ENCODE results near the gene MAP3K6.

The MAP3K6 gene

DNA sequence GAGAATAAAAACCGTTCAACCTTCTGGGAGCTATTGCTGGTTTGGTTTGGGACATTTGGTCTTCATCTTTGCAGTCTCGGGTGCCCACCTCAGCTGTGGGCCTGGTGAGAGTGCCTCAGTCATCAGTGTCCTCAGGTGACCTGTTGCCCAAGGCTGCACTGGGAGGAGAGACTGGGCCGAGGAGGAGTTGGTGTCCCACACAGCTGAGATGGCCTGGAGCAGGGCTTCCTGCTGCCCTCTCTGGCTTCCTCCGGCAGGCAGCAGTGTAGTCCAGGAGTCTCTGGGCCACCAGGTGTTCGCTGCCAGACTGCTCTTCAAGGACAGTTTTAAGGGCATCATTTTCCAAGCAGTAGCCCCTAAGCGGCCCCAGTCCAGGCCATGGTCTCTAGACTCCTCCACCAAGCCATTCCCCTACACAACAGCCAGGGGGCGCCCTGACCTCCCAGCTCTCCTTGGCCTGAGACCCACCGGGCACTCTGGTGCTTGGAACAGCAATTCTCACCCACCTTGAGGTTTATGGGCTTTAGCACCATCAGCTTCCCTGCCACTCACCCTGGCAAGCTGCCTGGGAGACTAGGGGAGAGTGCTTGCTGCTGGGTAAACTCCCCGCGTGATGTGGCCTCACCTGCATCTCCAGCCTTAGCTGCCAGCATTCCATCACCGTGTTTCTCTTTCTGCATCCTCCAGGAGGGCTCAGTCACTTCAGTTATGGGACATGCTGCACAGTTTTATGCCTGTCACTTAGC lies 34.1 kb downstream of the MAP3K6 start:
- ChIA-PET CTCF (interaction anchor here (0.7 to 6.4 kb wide), 31 partner anchors 9 to 330 kb away, joined by 3 to 89 read pairs (median 8); partner anchors contain the start of genes AHDC1, GPR3, MAP3K6 and SYTL1), POLR2A (interaction anchor here (1.2 to 1.7 kb wide), 3 partner anchors 10 to 17 kb away, joined by 3 to 6 read pairs (median 3); no protein-coding TSS in a partner anchor)
- TF ChIP-seq, protein P1, sequence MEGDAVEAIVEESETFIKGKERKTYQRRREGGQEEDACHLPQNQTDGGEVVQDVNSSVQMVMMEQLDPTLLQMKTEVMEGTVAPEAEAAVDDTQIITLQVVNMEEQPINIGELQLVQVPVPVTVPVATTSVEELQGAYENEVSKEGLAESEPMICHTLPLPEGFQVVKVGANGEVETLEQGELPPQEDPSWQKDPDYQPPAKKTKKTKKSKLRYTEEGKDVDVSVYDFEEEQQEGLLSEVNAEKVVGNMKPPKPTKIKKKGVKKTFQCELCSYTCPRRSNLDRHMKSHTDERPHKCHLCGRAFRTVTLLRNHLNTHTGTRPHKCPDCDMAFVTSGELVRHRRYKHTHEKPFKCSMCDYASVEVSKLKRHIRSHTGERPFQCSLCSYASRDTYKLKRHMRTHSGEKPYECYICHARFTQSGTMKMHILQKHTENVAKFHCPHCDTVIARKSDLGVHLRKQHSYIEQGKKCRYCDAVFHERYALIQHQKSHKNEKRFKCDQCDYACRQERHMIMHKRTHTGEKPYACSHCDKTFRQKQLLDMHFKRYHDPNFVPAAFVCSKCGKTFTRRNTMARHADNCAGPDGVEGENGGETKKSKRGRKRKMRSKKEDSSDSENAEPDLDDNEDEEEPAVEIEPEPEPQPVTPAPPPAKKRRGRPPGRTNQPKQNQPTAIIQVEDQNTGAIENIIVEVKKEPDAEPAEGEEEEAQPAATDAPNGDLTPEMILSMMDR (IDR thresholded peaks at IDR 0.05; ENCODE audit: insufficient read depth, low read length, missing control alignments) = peak; percentile 85
- DNase-seq (ENCODE audit: low read depth, low spot score) = no peak
- no peak overlapping the region for H3K4me3 ChIP-seq (ENCODE audit: low read depth, low read length)

DNA sequence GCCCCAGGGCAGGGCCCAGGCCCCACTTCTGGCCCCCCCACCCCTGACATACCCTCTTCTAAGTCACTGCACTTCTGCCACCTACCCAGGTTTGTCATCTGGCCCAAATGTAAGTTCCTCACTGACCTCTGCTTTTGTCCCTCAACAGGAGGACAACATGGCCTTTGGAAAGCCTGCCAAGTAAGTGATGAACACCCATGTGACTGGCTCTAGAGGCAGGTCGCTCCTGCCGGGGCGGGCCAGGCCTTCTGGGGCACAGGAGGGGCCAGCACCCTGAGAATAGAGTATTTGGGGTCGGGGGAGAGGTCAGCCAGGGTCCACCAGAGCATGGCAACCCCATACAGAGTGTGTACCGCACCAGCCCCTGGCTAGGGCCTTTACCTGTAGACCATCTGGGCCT lies 34.8 kb downstream of the MAP3K6 start:
- no peak overlapping the region for H3K4me3 ChIP-seq (ENCODE audit: low read depth, low read length)
- DNase-seq (ENCODE audit: low read depth, low spot score) = no peak
- POLR2A ChIA-PET = interaction anchor here (1.2 to 1.7 kb wide), 3 partner anchors 9 to 17 kb away, joined by 3 to 6 read pairs (median 3); no protein-coding TSS in a partner anchor
- CTCF ChIA-PET = interaction anchor here (0.9 to 6.4 kb wide), 23 partner anchors 8 to 289 kb away, joined by 3 to 89 read pairs (median 12); partner anchors contain the start of genes AHDC1, GPR3, MAP3K6 and SYTL1
- TF ChIP-seq, protein P1 (IDR thresholded peaks at IDR 0.05; ENCODE audit: insufficient read depth, low read length, missing control alignments) = no peak

DNA sequence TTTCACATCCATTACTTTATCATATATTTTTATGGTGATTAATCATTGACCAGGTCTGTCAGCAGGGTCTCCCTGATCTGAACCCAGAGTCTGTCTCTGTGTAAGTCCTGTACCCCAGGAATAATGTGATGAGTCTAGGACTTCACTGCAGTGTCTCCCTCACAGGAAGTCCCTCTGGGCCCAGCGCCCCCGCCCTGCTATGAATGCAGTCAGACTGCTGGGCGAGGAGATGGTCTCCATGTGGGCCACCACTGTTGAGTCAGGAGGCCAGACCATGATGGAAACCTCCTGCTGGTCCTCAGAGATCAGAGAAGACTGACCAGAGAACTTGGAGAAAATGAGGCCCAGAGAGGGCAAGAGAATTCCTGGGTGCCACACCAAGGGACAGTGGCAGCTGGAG lies 35.3 kb downstream of the MAP3K6 start:
- no peak overlapping the region for H3K4me3 ChIP-seq (ENCODE audit: low read depth, low read length)
- CTCF ChIA-PET = interaction anchor here (2.4 to 6.4 kb wide), 9 partner anchors 8 to 275 kb away, joined by 8 to 89 read pairs (median 27); partner anchors contain the start of genes AHDC1, GPR3, MAP3K6 and SYTL1
- TF ChIP-seq, protein P1 (IDR thresholded peaks at IDR 0.05; ENCODE audit: insufficient read depth, low read length, missing control alignments) = no peak
- DNase-seq (ENCODE audit: low read depth, low spot score) = no peak
- POLR2A ChIA-PET = no interaction called here

DNA sequence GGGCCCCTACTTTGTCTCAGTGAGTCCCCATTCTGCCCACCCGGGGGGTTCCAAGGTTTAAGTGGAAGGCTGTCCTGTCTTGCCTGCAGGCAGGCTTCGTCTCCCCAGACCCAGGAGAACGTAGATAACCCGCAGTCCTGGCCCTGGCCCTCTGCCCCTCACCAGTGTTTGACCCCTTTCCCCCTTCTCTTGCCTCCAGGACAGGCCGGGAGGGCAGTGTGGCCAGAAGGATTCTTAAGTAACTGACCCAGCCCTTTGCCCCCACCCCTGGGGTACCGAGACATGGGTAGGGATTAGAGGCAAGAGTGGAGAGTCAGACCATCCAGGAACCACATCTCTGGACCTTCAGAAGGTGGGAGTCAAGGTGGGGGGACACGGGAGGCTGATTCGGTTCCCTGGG lies 36.0 kb downstream of the MAP3K6 start:
- CTCF ChIA-PET = interaction anchor here (1.0 to 3.0 kb wide), 4 partner anchors 27 to 61 kb away, joined by 3 to 16 read pairs (median 7); partner anchors contain the start of gene GPR3
- TF ChIP-seq, protein P1 (IDR thresholded peaks at IDR 0.05; ENCODE audit: insufficient read depth, low read length, missing control alignments) = no peak
- DNase-seq (ENCODE audit: low read depth, low spot score) = no peak
- no peak overlapping the region for H3K4me3 ChIP-seq (ENCODE audit: low read depth, low read length)
- POLR2A ChIA-PET = no interaction called here

DNA sequence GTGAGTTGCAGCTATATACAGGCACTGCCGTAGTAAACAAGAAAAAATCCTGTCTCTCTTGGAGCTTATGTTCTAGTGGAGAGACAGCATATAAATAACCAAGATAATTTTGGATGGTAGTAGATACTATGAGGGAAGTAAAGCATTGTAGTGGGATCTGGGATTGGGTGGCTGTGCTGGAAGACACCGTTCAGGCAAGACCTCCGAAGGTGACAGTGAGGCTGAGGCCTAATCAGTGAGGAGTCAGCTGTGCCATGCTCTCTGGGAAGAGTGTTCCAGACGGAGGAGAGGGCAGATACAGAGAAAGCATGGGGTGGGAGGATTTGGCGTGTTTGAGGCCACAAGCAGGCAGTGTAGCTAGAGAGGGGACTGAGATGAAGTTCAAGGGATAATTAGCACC lies 38.8 kb downstream of the MAP3K6 start:
- DNase-seq (ENCODE audit: low read depth, low spot score) = no peak
- H3K4me3 ChIP-seq (ENCODE audit: low read depth, low read length) = no peak overlapping the region
- TF ChIP-seq, protein P1 (IDR thresholded peaks at IDR 0.05; ENCODE audit: insufficient read depth, low read length, missing control alignments) = no peak
- CTCF ChIA-PET = interaction anchor here (0.9 to 7.0 kb wide), 8 partner anchors 8 to 225 kb away, joined by 3 to 84 read pairs (median 12); no protein-coding TSS in a partner anchor
- POLR2A ChIA-PET = no interaction called here

DNA sequence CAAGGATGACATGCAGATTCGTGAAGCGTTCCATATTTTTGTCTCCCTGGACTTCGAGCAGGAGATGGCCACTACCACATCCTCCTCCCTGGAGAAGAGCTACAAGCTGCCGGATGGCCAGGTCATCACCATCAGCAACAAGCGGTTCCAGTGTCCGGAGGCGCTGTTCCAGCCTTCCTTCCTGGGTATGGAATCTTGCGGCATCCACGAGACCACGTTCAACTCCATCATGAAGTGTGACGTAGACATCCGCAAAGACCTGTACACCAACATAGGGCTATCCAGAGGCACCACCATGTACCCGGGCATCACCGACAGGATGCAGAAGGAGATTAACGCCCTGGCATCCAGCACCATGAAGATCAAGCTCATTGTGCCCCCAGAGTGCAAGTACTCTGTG lies 41.5 kb downstream of the MAP3K6 start:
- no peak overlapping the region for H3K4me3 ChIP-seq (ENCODE audit: low read depth, low read length)
- TF ChIP-seq, protein P1 (IDR thresholded peaks at IDR 0.05; ENCODE audit: insufficient read depth, low read length, missing control alignments) = no peak
- no peak for DNase-seq (ENCODE audit: low read depth, low spot score)
- POLR2A ChIA-PET = interaction anchor here (0.7 kb wide), 1 partner anchor 26 kb away, joined by 3 read pairs; no protein-coding TSS in a partner anchor
- CTCF ChIA-PET = interaction anchor here (2.3 to 7.0 kb wide), 5 partner anchors 8 to 70 kb away, joined by 8 to 84 read pairs (median 29); no protein-coding TSS in a partner anchor

All from AG04449 (cell line).